Duodenal mucosa (tissue), 2 donors: ENCODE measurements around the gene PACC1.
A peak's percentile ranks its signal among the peaks of the same experiment; 100 is the strongest.

Source experiments
- H3K27ac ChIP-seq: one replicate; pipeline ENCODE4 v1.7.0; 2013; ENCODE audit warnings: low read depth, low read length
- H3K27me3 ChIP-seq, 2 donors: one replicate each; pipeline ENCODE4 v1.7.0; 2013; ENCODE audit warnings: low read length in 2 of 2, control low read depth in 1 of 2; ENCODE audit not compliant: insufficient read depth in 2 of 2, control insufficient read depth in 1 of 2
- H3K36me3 ChIP-seq, 2 donors: one replicate each; pipeline ENCODE4 v1.7.0; 2013; ENCODE audit warnings: low read length in 2 of 2, control low read depth in 1 of 2; ENCODE audit not compliant: insufficient read depth in 2 of 2, control insufficient read depth in 1 of 2
- H3K4me1 ChIP-seq, 2 donors: one replicate each; pipeline ENCODE4 v1.7.0; 2013; ENCODE audit warnings: low read length in 2 of 2, control low read depth in 1 of 2; ENCODE audit not compliant: insufficient read depth in 2 of 2, control insufficient read depth in 1 of 2
- H3K4me3 ChIP-seq, 2 donors: one replicate each; pipeline ENCODE4 v1.7.0; 2013; ENCODE audit warnings: low read length in 2 of 2, low read depth in 1 of 2
- H3K9ac ChIP-seq, 2 donors: one replicate each; pipeline ENCODE4 v1.7.0; 2013; ENCODE audit warnings: low read length in 2 of 2, low read depth in 1 of 2
- H3K9me3 ChIP-seq, 2 donors: one replicate each; pipeline ENCODE4 v1.7.0; 2013; ENCODE audit warnings: low read length in 2 of 2, control low read depth in 1 of 2; ENCODE audit not compliant: control insufficient read depth in 1 of 2

PACC1 gene

DNA sequence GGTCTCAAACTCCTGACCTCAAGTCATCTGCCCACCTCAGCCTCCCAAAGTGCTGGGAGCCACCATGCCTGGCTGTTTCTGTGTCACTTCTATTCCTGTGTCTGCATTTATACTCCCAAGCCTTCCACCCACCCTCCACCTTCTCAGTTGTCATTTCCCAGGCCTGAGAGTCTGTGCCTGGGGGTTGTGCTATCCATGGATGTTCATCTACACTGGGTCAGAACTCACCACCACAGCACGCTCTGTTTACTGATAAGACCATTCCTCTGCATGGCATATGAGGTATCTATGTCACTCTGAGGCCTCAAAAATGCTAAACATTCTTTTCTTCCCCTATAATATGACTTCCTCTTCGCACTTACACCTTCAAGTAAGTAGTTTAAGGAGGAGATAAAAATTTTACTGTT is 24.1 kb upstream of the PACC1 start:
- H3K36me3 ChIP-seq = no peaks in the 10 kb centered on the region
- no peak overlapping the region for H3K9ac ChIP-seq

DNA sequence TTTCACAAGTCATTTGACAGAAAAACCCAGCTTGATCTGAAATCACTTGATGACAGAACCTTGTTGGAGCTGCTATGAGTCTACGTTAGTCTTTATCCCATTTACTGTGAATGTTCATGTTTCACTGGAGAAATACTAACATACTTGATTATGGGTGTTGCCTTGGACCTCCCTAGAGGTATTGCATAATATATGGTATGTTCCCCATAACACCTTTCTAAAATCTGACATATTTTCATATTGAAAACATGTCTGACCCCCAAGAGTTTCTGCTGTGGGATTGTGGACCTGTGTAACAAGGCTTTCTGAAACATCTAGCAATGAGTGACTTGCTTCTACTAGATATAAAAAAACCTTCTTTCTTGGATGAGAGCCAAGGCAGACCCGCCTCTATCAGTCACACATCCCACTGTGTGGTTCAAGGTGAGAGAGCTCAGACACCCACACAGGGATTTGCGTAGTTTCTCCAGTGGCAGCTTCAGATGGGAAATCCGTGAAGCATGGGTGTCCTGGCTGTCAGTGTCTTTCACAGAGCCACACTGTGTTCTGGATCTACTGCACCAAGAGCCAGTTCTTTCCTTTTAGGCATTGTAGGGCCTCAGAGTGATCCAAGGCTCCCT is 22.6 kb upstream of the PACC1 start:
- Histone ChIP-seq H3K27ac (no peak overlapping the region), H3K4me1 (peaks cover 13 to 15% of the 10 kb centered on the region in 2 donors)

More for the DNA sequence above, 24.1 kb upstream of the PACC1 start:
- no peaks in the 10 kb centered on the region for H3K27me3 ChIP-seq
- no peaks in the 10 kb centered on the region for H3K9me3 ChIP-seq
- H3K4me3 ChIP-seq = no peak overlapping the region
- no peak overlapping the region for H3K27ac ChIP-seq
- peaks cover 6 to 7% of the 10 kb centered on the region in 2 donors for H3K4me1 ChIP-seq

DNA sequence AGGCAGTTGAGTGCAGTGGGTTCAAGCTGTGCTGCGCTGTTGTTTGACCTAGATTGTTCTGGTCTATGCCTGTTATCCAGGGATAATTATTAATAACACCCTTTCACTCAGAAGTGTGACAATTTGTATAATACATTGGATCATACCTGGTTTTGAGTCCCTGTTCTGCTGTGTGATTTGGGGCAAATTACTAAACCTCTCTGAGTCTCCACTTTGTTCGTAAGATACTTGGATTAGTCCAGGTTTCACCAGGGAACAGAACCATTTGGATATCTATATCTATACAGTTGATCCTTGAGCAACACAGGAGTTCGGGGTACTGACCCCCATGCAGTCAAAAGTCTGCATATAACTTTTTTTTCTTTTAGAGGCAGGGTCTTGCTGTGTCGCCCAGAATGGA is 20.3 kb upstream of the PACC1 start:
- H3K4me1 ChIP-seq = peaks cover 24 to 30% of the 10 kb centered on the region in 2 donors
- H3K4me3 ChIP-seq = no peak overlapping the region
- no peaks in the 10 kb centered on the region for H3K9me3 ChIP-seq
- H3K27me3 ChIP-seq = no peaks in the 10 kb centered on the region
- no peak overlapping the region for H3K9ac ChIP-seq
- H3K36me3 ChIP-seq = no peaks in the 10 kb centered on the region
- no peak overlapping the region for H3K27ac ChIP-seq

More for the DNA sequence above, 22.6 kb upstream of the PACC1 start:
- Histone ChIP-seq H3K27me3 (no peaks in the 10 kb centered on the region), H3K36me3 (no peaks in the 10 kb centered on the region), H3K4me3 (no peak overlapping the region), H3K9me3 (no peaks in the 10 kb centered on the region), H3K9ac (no peak overlapping the region)

DNA sequence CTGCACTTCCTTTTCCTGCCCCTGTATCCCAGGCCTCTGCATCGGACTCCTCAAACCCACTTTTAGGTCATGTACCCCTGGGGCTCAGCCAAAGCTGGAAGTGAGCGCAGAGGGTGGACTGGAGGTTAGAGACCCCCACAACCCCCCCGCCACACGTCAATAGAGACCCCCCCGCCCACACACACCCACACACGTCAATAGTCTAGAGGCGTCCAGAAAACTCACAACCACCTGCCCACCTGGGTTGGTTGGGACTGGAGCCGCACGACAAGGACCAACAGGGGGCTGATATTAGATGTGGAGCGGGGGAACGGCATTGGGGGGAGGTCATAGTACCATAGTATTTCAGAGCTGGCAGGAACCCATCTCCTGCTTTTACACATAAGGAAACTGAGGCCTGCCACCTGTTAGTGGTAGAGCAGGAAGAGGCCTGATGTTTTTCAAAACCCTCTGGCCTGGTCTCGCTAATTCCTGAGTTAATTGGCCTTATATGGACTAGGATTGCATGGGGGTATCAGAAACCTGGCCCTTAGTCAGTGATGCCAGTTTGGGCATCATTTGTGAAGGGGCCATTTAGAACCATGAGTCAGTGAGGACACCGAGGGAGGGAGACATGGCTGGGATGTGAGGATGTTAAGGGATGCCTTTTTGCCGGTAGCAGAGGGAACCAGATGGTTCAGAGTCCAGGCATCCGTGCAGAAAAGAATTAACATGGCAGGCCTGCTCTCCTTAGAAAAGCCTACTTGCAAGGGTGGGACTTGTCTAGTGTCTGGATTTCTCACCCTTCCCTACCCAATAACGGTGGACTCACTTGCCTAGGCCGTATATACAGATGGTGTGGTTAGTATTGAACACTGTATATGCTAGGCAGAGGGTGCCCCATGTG is 19.1 kb upstream of the PACC1 start:
- peaks cover 24 to 30% of the 10 kb centered on the region in 2 donors for H3K4me1 ChIP-seq
- no peak overlapping the region for H3K27ac ChIP-seq
- H3K9ac ChIP-seq = peak overlapping the region; percentile 67 to 70
- peak overlapping the region; percentile 79 to 83 for H3K4me3 ChIP-seq
- no peaks in the 10 kb centered on the region for H3K36me3 ChIP-seq
- no peaks in the 10 kb centered on the region for H3K27me3 ChIP-seq
- no peaks in the 10 kb centered on the region for H3K9me3 ChIP-seq

DNA sequence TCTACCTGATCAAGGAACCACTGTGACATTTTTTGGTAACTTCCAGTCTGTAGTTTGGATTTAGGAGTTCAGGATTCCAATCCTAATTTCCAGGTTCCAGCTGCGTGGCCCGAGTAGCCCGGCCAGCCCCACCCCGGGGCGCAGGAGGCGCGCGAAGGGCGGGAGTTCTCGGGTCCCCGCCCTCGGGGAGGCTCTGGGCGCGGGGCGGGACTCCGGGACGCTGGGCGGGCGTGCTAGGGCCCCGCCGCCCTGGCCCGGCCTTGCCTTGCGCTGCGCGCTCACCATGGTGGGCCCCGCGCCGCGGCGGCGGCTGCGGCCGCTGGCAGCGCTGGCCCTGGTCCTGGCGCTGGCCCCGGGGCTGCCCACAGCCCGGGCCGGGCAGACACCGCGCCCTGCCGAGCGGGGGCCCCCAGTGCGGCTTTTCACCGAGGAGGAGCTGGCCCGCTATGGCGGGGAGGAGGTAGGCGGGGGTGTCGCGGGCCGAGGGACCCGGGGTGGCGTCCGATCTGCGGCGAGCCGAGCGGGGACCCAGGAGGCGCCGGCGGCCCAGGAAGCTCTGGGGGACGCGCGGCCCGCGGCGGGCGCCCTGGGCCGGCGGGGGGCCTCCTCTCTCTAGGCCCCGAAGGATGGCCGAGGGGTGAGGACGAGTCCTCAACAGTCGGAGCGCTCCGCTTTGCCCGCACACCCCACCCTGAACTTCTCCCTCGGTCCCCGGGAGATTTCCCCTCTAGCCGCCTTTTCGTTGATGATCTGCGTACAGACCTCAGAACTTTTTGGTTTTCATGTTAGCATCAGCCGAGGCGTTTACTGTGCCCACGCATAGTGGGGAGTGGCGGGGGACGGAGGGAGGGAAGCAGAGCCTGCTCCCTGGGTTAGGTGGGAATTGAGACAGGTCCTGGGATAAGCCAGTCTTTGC is 18.2 kb upstream of the PACC1 start, which contains the start of gene NENF:
Gene NENF, plus strand, starts transcription at position 260 of the 916 bp plus-strand sequence. Its CDS starts 24 bp downstream, at position 284.
- Histone ChIP-seq H3K27ac (no peak within 1 kb of the TSS), H3K9me3 (no peaks in the 10 kb centered on the region), H3K36me3 (no peaks in the 10 kb centered on the region), H3K4me1 (peaks cover 24 to 30% of the 10 kb centered on the region in 2 donors), H3K4me3 (peak within 1 kb of the TSS; percentile 79 to 83), H3K9ac (peak within 1 kb of the TSS; percentile 70 to 72), H3K27me3 (no peaks in the 10 kb centered on the region)

DNA sequence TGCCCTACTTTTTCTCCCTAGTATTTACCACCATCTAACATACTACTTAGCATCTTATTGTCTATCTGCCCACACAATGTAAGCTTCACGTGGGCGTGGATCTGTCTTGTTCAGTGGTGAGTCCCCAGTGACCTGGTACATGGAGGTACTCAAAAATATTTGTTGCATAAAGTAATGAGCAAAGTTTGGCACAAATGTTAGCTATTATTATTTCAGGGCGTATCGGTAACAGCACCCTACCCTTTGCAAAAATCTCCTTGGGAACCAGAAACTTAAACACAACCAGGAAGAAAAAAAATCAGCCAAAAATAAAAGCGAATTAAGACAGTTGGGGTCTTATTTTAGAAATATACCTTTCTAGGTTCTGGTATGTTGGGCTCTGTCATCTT is 17.6 kb upstream of the PACC1 start:
- Histone ChIP-seq H3K4me3 (peak overlapping the region; percentile 65 to 74), H3K9ac (peak overlapping the region; percentile 64 to 72), H3K4me1 (peaks cover 24 to 30% of the 10 kb centered on the region in 2 donors), H3K36me3 (no peaks in the 10 kb centered on the region), H3K9me3 (no peaks in the 10 kb centered on the region), H3K27ac (no peak overlapping the region), H3K27me3 (no peaks in the 10 kb centered on the region)

DNA sequence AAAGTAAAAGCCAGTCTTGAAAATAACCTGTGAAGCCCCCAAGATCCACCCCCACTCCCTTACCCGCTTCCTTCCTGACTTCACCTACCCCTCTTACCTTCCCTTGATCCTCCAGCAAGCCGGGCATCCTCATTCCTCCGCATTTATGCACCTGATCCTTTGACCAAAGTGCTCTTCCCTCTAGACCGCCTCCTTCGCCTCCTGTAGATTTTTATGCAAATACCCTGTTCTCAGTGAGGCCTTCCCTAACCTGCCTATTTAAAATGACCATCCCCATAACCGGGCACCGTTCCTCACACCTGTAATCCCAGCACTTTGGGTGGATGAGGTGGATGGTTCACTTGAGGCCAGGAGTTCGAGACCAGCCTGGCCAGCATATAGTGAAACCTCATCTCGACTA is 17.0 kb upstream of the PACC1 start:
- no peaks in the 10 kb centered on the region for H3K9me3 ChIP-seq
- no peaks in the 10 kb centered on the region for H3K27me3 ChIP-seq
- H3K36me3 ChIP-seq = no peaks in the 10 kb centered on the region
- H3K4me3 ChIP-seq = no peak overlapping the region
- peaks cover 24 to 30% of the 10 kb centered on the region in 2 donors for H3K4me1 ChIP-seq
- H3K27ac ChIP-seq = no peak overlapping the region
- no peak overlapping the region for H3K9ac ChIP-seq

DNA sequence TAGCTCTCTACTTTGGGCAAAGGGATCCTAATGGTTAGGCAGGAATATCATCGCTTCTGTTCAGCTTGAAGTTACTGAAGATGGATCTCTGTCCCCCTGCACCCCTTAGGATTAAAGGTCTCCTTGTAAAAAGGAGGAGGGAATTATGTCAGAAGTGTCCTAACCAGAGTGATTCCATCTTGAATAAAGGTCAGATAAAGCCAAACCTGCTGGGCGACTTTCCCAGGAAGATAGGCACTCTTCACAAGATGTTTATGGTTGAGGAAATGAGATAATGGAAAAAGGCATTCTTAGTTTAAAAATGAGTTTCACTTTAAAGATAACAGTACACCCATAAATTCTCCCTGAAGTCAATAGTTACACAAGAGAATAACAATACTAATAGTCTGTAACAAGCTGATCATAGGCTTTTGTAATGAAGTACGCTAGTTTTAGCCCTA is 16.3 kb upstream of the PACC1 start:
- no peaks in the 10 kb centered on the region for H3K27me3 ChIP-seq
- no peaks in the 10 kb centered on the region for H3K9me3 ChIP-seq
- H3K4me3 ChIP-seq = no peak overlapping the region
- no peak overlapping the region for H3K27ac ChIP-seq
- H3K4me1 ChIP-seq = peaks cover 24 to 30% of the 10 kb centered on the region in 2 donors
- H3K36me3 ChIP-seq = no peaks in the 10 kb centered on the region
- no peak overlapping the region for H3K9ac ChIP-seq

DNA sequence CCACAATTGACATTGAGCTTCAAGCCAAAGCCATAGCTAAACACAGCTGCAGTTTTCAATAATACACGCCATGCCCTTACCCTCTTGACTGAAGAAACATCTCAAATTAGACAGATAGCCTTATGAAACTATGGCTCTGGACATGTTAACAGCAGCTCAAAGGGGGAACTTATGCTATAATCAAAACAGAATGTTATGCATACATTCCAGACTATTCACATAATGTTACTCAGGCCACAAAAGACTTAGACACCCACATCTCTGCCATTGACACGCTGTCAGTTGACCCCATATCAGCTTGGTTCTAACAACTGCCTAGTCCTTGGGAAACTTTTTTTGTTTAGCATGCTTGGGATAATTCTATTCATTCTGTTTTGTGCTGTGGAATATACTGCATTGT is 15.7 kb upstream of the PACC1 start:
- no peaks in the 10 kb centered on the region for H3K9me3 ChIP-seq
- H3K4me1 ChIP-seq = peaks cover 24 to 30% of the 10 kb centered on the region in 2 donors
- no peak overlapping the region for H3K9ac ChIP-seq
- H3K27ac ChIP-seq = no peak overlapping the region
- H3K36me3 ChIP-seq = no peaks in the 10 kb centered on the region
- H3K4me3 ChIP-seq = no peak overlapping the region
- no peaks in the 10 kb centered on the region for H3K27me3 ChIP-seq
